HepG2 (cell line): Measurements from ENCODE around the gene CAMTA1. TPM values are rescaled to one million over a fixed set of nuclear protein-coding genes. Genes with fewer than 3 reads are reported as not detected.

Experiments used
- ATAC-seq: fragments of 200-7000 bp; cut with Tn5 transposase; 3 replicates; pipeline ENCODE4 v1.9.1; 2020; ENCODE audit warnings: mild to moderate bottlenecking, moderate library complexity
- BruUV-seq: library from RNA; stranded (reverse); fragments of 400-500 nt; replicated peaks from 2 replicates; lab custom pipeline; 2021; lab: Mats Ljungman, UMichigan
- CTCF ChIA-PET: fragments of 300-600 bp; formaldehyde crosslinking; extraction: SDS; loops from one replicate; lab custom pipeline; 2021; ENCODE audit warnings: low total read pairs, inconsistent platforms, low intra/inter-chr PET ratio; lab: Yijun Ruan, JAX
- POLR2A ChIA-PET: fragments of 350-600 bp; sonication (Branson Sonifier 250); formaldehyde crosslinking; loops from one replicate; lab custom pipeline; 2020; ENCODE audit warnings: antibody characterized with exemption, inconsistent platforms; lab: Yijun Ruan, JAX
- DNase-seq: peaks from one replicate; pipeline ENCODE4 v3.0.0-alpha.2; 2015; ENCODE audit warnings: low spot score
- FAIRE-seq: peaks from 3 replicates; lab custom pipeline; 2011; peaks lifted over from hg19 to GRCh38; lab: Jason Lieb, UNC
- H2AFZ ChIP-seq: one replicate; pipeline ENCODE4 v1.6.1; 2011; ENCODE audit warnings: low read length, inconsistent platforms
- H3K27ac ChIP-seq: fragments of 300-600 bp; 3 replicates; pipeline ENCODE4 v1.8.0; 2011; ENCODE audit warnings: mixed run types, mild to moderate bottlenecking, mixed read lengths, low read length, inconsistent platforms; ENCODE audit not compliant: insufficient read depth; ENCODE audit errors: extremely low read length
- H3K27me3 ChIP-seq, 2 experiments: fragments of 200-600 bp in 1 of 2; 2 replicates in 1 of 2; 3 replicates in 1 of 2; pipeline versions ENCODE4 v1.6.0 to v1.8.0; 2011; ENCODE audit warnings: low read length in 2 of 2, mild to moderate bottlenecking in 2 of 2, moderate library complexity in 2 of 2, inconsistent platforms in 1 of 2; ENCODE audit not compliant: insufficient read depth in 2 of 2, control insufficient read depth in 1 of 2
- H3K36me3 ChIP-seq, 2 experiments: fragments of 200-600 bp in 1 of 2; replicated peaks in 1 of 2; 2 replicates in 1 of 2; 3 replicates in 1 of 2; pipeline versions ENCODE4 v1.5.1 to v1.8.0; 2011; ENCODE audit warnings: low read length in 2 of 2, inconsistent platforms in 1 of 2; ENCODE audit not compliant: insufficient read depth in 2 of 2, control insufficient read depth in 1 of 2
- H3K4me1 ChIP-seq: 2 replicates; pipeline ENCODE4 v1.5.1; 2012; ENCODE audit warnings: low read length, inconsistent platforms; ENCODE audit not compliant: insufficient read depth
- H3K4me2 ChIP-seq: 2 replicates; pipeline ENCODE4 v1.6.0; 2011; ENCODE audit warnings: low read depth, low read length, inconsistent platforms
- H3K4me3 ChIP-seq, 3 experiments: fragments of 200-600 bp in 1 of 3; sonication (generic), shearing (Covaris generic) in 1 of 3; replicated peaks in 1 of 3; 2 replicates each; pipeline ENCODE4 v1.5.1; 2011 to 2016; ENCODE audit warnings: low read length in 3 of 3, inconsistent platforms in 2 of 3, low read depth in 2 of 3, mild to moderate bottlenecking in 2 of 3, control low read depth in 1 of 3, mixed read lengths in 1 of 3; ENCODE audit not compliant: insufficient read depth in 1 of 3
- H3K79me2 ChIP-seq: one replicate; pipeline ENCODE4 v1.6.1; 2011; ENCODE audit warnings: low read length, inconsistent platforms; ENCODE audit not compliant: insufficient read depth
- H3K9ac ChIP-seq: 2 replicates; pipeline ENCODE4 v1.6.0; 2011; ENCODE audit warnings: mild to moderate bottlenecking, low read depth, low read length, inconsistent platforms; ENCODE audit not compliant: insufficient read depth
- H3K9me3 ChIP-seq: 2 replicates; pipeline ENCODE4 v1.5.1; 2012; ENCODE audit warnings: mild to moderate bottlenecking, low read length
- H4K20me1 ChIP-seq: 2 replicates; pipeline ENCODE4 v1.6.0; 2011; ENCODE audit warnings: inconsistent platforms, mild to moderate bottlenecking, low read length, moderate library complexity; ENCODE audit not compliant: insufficient read depth
- ATF7 ChIP-seq, 2 experiments: fragments of 450-650 bp in 1 of 2; sonication (generic) in 1 of 2; formaldehyde crosslinking in 1 of 2; IDR thresholded peaks; 2 replicates each; pipeline versions ENCODE4 v1.4.0 to v1.6.1; 2016 to 2020; ENCODE audit warnings: antibody characterized with exemption in 1 of 2, mild to moderate bottlenecking in 1 of 2, missing genetic modification reagents in 1 of 2
- CC2D1A ChIP-seq: sonication (generic); formaldehyde crosslinking; IDR thresholded peaks from 2 replicates; pipeline ENCODE4 v1.8.1; 2023; ENCODE audit warnings: mild to moderate bottlenecking, missing genetic modification reagents
- HOXA3 ChIP-seq: sonication (generic); formaldehyde crosslinking; IDR thresholded peaks from 2 replicates; pipeline ENCODE4 v1.5.0; 2020; ENCODE audit warnings: missing genetic modification reagents
- SAFB2 ChIP-seq: sonication (generic); formaldehyde crosslinking; IDR thresholded peaks from 2 replicates; pipeline ENCODE4 v1.5.1; 2020; ENCODE audit warnings: missing genetic modification reagents, low read depth, mild to moderate bottlenecking, borderline replicate concordance
- SETDB1 ChIP-seq: sonication (generic); formaldehyde crosslinking; IDR thresholded peaks from 2 replicates; pipeline ENCODE4 v1.5.1; 2020; ENCODE audit warnings: missing genetic modification reagents, mild to moderate bottlenecking, borderline replicate concordance
- TEAD3 ChIP-seq: optimal IDR thresholded peaks from 2 replicates; pipeline ENCODE3; 2016; ENCODE audit warnings: borderline replicate concordance
- TRAFD1 ChIP-seq: sonication (generic); formaldehyde crosslinking; IDR thresholded peaks from 2 replicates; pipeline ENCODE4 v1.5.1; 2020; ENCODE audit warnings: missing genetic modification reagents, mild to moderate bottlenecking, borderline replicate concordance
- ZBTB21 ChIP-seq: sonication (generic); formaldehyde crosslinking; IDR thresholded peaks from 2 replicates; pipeline ENCODE4 v1.4.0; 2020; ENCODE audit warnings: missing genetic modification reagents
- ZNF17 ChIP-seq: sonication (generic); formaldehyde crosslinking; IDR thresholded peaks from 2 replicates; pipeline ENCODE4 v1.5.0; 2020; ENCODE audit warnings: mild to moderate bottlenecking, missing genetic modification reagents
- ZNF180 ChIP-seq: sonication (generic); formaldehyde crosslinking; IDR thresholded peaks from 2 replicates; pipeline ENCODE4 v1.4.0; 2020; ENCODE audit warnings: low read depth, missing genetic modification reagents, borderline replicate concordance
- ZNF773 ChIP-seq: sonication (generic); formaldehyde crosslinking; IDR thresholded peaks from 2 replicates; pipeline ENCODE4 v1.4.0; 2020; ENCODE audit warnings: missing genetic modification reagents, borderline replicate concordance
- ZNF781 ChIP-seq: sonication (generic); formaldehyde crosslinking; IDR thresholded peaks from 2 replicates; pipeline ENCODE4 v1.5.1; 2020; ENCODE audit warnings: borderline replicate concordance, mild to moderate bottlenecking, missing genetic modification reagents; ENCODE audit errors: not compliant biosample characterization
- ZNF792 ChIP-seq: IDR thresholded peaks from 2 replicates; pipeline ENCODE4 v1.6.1; 2016
- WGBS: methylation state at CpG from one replicate; pipeline ENCODE4 v1.1.6; 2017; ENCODE audit warnings: low lambda C conversion rate; 5-methylcytosine and 5-hydroxymethylcytosine counted together
- in situ Hi-C: cut with HindIII; loops from 2 replicates; pipeline ENCODE4 v1.10.0; 2017; ENCODE audit warnings: low pct_unique_long_range_greater_than_20kb; ENCODE audit not compliant: extremely low pct_ligation_motif_present
- intact Hi-C: fragments of 100-400 bp; cut with micrococcal nuclease; formaldehyde crosslinking; loops from one replicate; pipeline ENCODE4 v1.10.0; 2022; ENCODE audit not compliant: unreplicated experiment
- polyA plus RNA-seq, 8 experiments: library from polyadenylated mRNA; depleted of rRNA in 3 of 8; stranded (reverse) in 7 of 8; unstranded in 1 of 8; fragments of >200 nt; fragmentation: Illumina TruSeq in 4 of 8; extraction: Trizol in 4 of 8; gene quantifications; 2 replicates each; pipeline versions ENCODE4 v1.2.1 to v1.2.3, GENCODE V29; 2011 to 2016; ENCODE audit warnings: low read depth in 4 of 8, missing spikeins in 1 of 8, mixed read lengths in 1 of 8; ENCODE audit not compliant: insufficient read depth in 1 of 8
- total RNA-seq, 5 experiments: library from RNA; depleted of rRNA; stranded (reverse); fragments of >200 nt; fragmentation: Illumina TruSeq; extraction: Trizol; gene quantifications; 2 replicates each; pipeline ENCODE4 v1.2.3, GENCODE V29; 2016; ENCODE audit warnings: low read depth in 1 of 5
- TF ChIP-seq, protein P1 (sequence below): sonication (generic); formaldehyde crosslinking; IDR thresholded peaks from 2 replicates; pipeline ENCODE4 v1.4.0; 2020; ENCODE audit warnings: mild to moderate bottlenecking, missing genetic modification reagents
- TF ChIP-seq, protein P2 (sequence below): sonication (generic); formaldehyde crosslinking; IDR thresholded peaks from 2 replicates; pipeline ENCODE4 v1.5.0; 2020; ENCODE audit warnings: mild to moderate bottlenecking, missing genetic modification reagents

Gene CAMTA1
- total and polyA plus RNA-seq, 2 of the 13 experiments (the other 11 are each of a cell fraction or from before 2014, with no cell fraction given) = 25.0 to 36.4 TPM

- TF ChIP-seq TRAFD1 (no peak), ZNF781 (no peak), ZBTB21 (no peak), ZNF17 (CRISPR knock-in tag) (no peak), ZNF792 (no peak), HOXA3 (no peak), TEAD3 (CRISPR knock-in tag) (no peak)
- TF ChIP-seq, protein P1, sequence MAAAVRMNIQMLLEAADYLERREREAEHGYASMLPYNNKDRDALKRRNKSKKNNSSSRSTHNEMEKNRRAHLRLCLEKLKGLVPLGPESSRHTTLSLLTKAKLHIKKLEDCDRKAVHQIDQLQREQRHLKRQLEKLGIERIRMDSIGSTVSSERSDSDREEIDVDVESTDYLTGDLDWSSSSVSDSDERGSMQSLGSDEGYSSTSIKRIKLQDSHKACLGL (CRISPR knock-in tag) = no peak
Measured at GRCh38 chr1:7621334-7622219, 836.3 kb downstream of the CAMTA1 start (continued).

GRCh38 chr1:7623842-7624241 lies 838.6 kb downstream of the CAMTA1 start:
- Histone ChIP-seq H3K79me2 (no peaks in the 10 kb centered on the region), H3K36me3 (no peaks in the 10 kb centered on the region), H3K27me3 (peaks cover 6 to 45% of the 10 kb centered on the region in 2 experiments; a peak in 4 of 5 replicates), H4K20me1 (no peaks in the 10 kb centered on the region), H3K27ac (no peak overlapping the region), H3K4me1 (no peaks in the 10 kb centered on the region), H3K9ac (no peak overlapping the region), H3K4me2 (no peak overlapping the region), H3K4me3 (no peak overlapping the region), H3K9me3 (no peaks in the 10 kb centered on the region), H2AFZ (no peak overlapping the region)
- TF ChIP-seq CC2D1A (CRISPR knock-in tag) = no peak
- TF ChIP-seq, protein P2, sequence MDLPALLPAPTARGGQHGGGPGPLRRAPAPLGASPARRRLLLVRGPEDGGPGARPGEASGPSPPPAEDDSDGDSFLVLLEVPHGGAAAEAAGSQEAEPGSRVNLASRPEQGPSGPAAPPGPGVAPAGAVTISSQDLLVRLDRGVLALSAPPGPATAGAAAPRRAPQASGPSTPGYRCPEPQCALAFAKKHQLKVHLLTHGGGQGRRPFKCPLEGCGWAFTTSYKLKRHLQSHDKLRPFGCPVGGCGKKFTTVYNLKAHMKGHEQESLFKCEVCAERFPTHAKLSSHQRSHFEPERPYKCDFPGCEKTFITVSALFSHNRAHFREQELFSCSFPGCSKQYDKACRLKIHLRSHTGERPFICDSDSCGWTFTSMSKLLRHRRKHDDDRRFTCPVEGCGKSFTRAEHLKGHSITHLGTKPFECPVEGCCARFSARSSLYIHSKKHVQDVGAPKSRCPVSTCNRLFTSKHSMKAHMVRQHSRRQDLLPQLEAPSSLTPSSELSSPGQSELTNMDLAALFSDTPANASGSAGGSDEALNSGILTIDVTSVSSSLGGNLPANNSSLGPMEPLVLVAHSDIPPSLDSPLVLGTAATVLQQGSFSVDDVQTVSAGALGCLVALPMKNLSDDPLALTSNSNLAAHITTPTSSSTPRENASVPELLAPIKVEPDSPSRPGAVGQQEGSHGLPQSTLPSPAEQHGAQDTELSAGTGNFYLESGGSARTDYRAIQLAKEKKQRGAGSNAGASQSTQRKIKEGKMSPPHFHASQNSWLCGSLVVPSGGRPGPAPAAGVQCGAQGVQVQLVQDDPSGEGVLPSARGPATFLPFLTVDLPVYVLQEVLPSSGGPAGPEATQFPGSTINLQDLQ = no peak
- TF ChIP-seq SETDB1 = no peak
- no peak for TF ChIP-seq SAFB2
- no peak for TF ChIP-seq ZNF773 (CRISPR knock-in tag)
- TF ChIP-seq ZNF180 = no peak
- no peak for TF ChIP-seq ATF7 (IDR thresholded peaks at IDR 0.05)
- no peak for TF ChIP-seq ATF7 (CRISPR knock-in tag; IDR thresholded peaks at IDR 0.05)
- ATAC-seq (no peak), FAIRE-seq (no peak), DNase-seq (no peak)
- POLR2A ChIA-PET = no interaction called here
- in situ Hi-C loops = no loop called here
- WGBS = 5% methylated on average over 8 of the region's 8 CpGs
- BruUV-seq = no TSS peak
- intact Hi-C loops = no loop called here
- CTCF ChIA-PET = no interaction called here
